Stimulated activated CD8-positive, alpha-beta memory T cell treated with anti-CD3 and anti-CD28 coated beads, Interleukin-2, amount 100 ng/mL, for 48 hours (primary cell): ENCODE measurements around the gene PCDH1.

Experiments used
- DNase-seq, 2 donors: peaks; one replicate each; pipeline ENCODE4 v3.0.0-alpha.2; 2020; ENCODE audit warnings: low read depth in 2 of 2

The PCDH1 gene

GRCh38 chr5:141878186-141878710, at the start of gene PCDH1:
TSS of gene PCDH1 (minus strand) at chr5:141878410. CDS start at chr5:141878262, 148 bp downstream.
- no peak for DNase-seq

GRCh38 chr5:141926434-141926833, 48.2 kb upstream of the PCDH1 start:
- no peak for DNase-seq

- peak; percentile 85 to 97 for DNase-seq
Measured at GRCh38 chr5:141923448-141924313, 45.5 kb upstream of the PCDH1 start, which contains the start of gene DELE1. TSS of gene DELE1 (plus strand) at chr5:141923871. CDS start at chr5:141923942, 71 bp downstream.

GRCh38 chr5:141922827-141923447, 44.7 kb upstream of the PCDH1 start:
- DNase-seq = peak in 1 of 2 donors; percentile 13

GRCh38 chr5:141920771-141921170, 42.6 kb upstream of the PCDH1 start:
- no peak for DNase-seq

GRCh38 chr5:141919218-141920119, 41.3 kb upstream of the PCDH1 start:
- DNase-seq = no peak

- DNase-seq = no peak
Measured at GRCh38 chr5:141917760-141918159, 39.5 kb upstream of the PCDH1 start.

- DNase-seq = no peak
Measured at GRCh38 chr5:141916522-141916921, 38.3 kb upstream of the PCDH1 start.

- DNase-seq = no peak
Measured at GRCh38 chr5:141915881-141916336, 37.7 kb upstream of the PCDH1 start.

- no peak for DNase-seq
Measured at GRCh38 chr5:141914797-141915196, 36.6 kb upstream of the PCDH1 start.

- DNase-seq = peak; percentile 4 to 8
Measured at GRCh38 chr5:141914199-141914743, 36.1 kb upstream of the PCDH1 start.

GRCh38 chr5:141913560-141914198, 35.5 kb upstream of the PCDH1 start:
- no peak for DNase-seq

- no peak for DNase-seq
Measured at GRCh38 chr5:141910271-141910673, 32.1 kb upstream of the PCDH1 start.

- no peak for DNase-seq
Measured at GRCh38 chr5:141909212-141909611, 31.0 kb upstream of the PCDH1 start.

GRCh38 chr5:141908796-141909195, 30.6 kb upstream of the PCDH1 start:
- no peak for DNase-seq

GRCh38 chr5:141906972-141907371, 28.8 kb upstream of the PCDH1 start:
- no peak for DNase-seq

GRCh38 chr5:141906517-141906916, 28.3 kb upstream of the PCDH1 start:
- DNase-seq = no peak

GRCh38 chr5:141904551-141904950, 26.3 kb upstream of the PCDH1 start:
- no peak for DNase-seq

- DNase-seq = no peak
Measured at GRCh38 chr5:141903261-141903660, 25.1 kb upstream of the PCDH1 start.

- no peak for DNase-seq
Measured at GRCh38 chr5:141902015-141902814, 24.0 kb upstream of the PCDH1 start.
